ENCODE measurements around the gene MAP3K13.

DNA sequence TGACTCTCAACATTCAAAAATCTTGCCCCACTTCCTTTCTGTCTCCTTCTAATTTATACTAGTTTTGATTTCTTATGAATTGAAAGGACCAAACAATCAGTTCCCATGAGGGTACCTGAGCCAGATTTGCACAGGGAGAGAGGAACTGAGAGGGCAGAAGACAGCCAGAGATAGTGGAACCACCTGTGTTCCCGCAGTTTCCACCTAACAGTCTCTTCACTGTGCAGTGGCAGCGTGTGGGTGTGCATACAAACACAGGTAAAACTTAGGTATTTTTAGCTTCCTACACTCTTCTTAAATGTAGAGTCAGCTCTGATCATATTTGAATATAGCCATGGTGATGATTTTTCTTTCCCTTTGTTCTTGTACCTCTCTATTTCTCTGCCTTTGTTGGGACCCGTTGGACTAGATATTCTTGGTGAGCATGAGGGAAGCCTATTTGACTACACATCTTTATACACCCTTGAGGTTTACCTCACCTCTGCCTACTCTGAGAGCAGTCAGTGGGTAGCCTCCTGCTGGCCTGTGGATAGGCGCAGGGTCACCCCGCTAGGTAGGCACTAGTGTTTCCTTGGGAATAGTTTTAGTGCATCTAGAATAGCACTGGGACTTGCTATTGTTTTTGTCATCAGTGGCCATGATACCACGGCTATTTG lies 58.8 kb downstream of the MAP3K13 start:
- TF ChIP-seq, protein P1, sequence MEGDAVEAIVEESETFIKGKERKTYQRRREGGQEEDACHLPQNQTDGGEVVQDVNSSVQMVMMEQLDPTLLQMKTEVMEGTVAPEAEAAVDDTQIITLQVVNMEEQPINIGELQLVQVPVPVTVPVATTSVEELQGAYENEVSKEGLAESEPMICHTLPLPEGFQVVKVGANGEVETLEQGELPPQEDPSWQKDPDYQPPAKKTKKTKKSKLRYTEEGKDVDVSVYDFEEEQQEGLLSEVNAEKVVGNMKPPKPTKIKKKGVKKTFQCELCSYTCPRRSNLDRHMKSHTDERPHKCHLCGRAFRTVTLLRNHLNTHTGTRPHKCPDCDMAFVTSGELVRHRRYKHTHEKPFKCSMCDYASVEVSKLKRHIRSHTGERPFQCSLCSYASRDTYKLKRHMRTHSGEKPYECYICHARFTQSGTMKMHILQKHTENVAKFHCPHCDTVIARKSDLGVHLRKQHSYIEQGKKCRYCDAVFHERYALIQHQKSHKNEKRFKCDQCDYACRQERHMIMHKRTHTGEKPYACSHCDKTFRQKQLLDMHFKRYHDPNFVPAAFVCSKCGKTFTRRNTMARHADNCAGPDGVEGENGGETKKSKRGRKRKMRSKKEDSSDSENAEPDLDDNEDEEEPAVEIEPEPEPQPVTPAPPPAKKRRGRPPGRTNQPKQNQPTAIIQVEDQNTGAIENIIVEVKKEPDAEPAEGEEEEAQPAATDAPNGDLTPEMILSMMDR (IDR thresholded peaks at IDR 0.05) = no peak
- no peak for TF ChIP-seq POLR2A (IDR thresholded peaks at IDR 0.05)

All from uterus (tissue), 2 donors.